Cardiac septum (tissue), 1 donor: ENCODE data around the gene VDAC1. TPM values are rescaled to one million over a fixed set of nuclear protein-coding genes. Genes with fewer than 3 reads are reported as not detected.

Experiments used
- DNase-seq: peaks from one replicate; pipeline ENCODE4 v3.0.0-alpha.2; 2020; ENCODE audit warnings: low spot score
- intact Hi-C: fragments of 100-400 bp; cut with DNase I; formaldehyde crosslinking; loops from one replicate; pipeline ENCODE4 v1.14.0; 2022
- total RNA-seq: library from RNA; stranded (reverse); fragmentation: NEBNext Ultra II Directional; extraction: Animal tissue kit (Norgen Biotek cat#: 25700); gene quantifications from one replicate; pipeline ENCODE4 v1.2.1, GENCODE V29; 2021
- donor health status: DM: no; HTN: no; CAD: no.

The VDAC1 gene
- total RNA-seq, 1 donor from 2014 or later: 429 TPM

DNA sequence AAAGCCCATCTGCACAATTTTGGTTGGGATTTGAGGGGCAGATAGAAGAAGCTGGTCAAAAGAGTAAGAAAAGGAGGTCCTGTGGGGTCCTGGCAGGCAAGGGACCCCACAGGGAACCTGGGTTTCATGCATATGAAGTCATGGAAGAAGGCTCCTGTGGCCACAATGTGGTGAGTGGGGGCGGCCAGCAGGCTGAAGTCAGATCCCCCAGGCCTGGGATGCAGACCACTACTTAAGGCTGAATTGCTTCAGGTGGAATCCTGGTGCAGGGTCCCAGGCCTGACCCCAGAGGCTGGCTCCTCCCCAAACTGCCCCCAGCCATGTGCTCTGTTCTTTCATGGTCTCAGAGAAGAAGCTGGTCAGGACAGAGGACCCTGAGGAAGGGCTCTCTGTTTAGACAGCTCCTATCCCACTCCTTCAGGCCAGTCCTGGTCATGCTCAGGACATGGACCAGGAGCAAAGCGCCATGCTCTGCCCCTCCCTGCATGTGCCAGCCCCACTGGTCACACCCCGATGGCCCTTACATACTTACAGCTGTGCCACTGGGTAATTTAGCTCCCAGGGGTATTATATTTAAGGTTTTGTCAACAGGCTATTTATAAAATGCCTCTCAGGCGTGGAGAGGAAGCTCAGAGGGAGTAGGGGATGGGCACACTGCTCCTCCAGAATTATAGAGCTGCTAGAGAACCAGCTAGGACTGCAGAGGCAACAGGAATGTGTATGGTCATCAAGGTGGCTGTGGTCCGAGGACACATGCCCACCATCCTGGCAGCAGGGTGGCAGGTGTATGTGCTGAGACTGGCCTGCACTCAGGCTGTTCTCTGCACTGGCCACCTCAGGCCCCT is 69.7 kb downstream of the VDAC1 start:
- no peak for DNase-seq
- intact Hi-C loops: loop anchor here (10.0 kb wide), 1 partner anchor 820 kb away; no protein-coding TSS in a partner anchor

DNA sequence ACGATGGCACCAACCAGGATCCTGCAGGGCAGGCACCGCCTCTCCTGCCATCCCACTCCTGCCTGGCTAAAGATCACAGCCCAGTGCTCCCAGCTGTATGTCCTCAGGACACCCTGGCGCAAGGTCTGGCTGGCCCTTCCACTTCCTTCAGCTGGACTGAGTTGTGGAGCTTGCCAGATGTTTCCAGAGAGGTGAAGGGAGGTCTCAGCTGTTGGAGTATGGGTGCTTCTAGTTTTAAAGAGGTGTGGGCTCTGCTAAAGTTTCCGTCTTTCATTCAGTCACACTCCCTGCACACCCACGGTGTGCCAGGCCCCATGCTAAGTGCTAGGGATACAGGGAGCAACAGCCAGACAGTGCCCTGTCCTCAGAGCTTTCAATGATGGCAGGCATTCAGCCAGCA is 70.5 kb downstream of the VDAC1 start:
- intact Hi-C loops: loop anchor here (10.0 kb wide), 1 partner anchor 820 kb away; no protein-coding TSS in a partner anchor
- DNase-seq: no peak

DNA sequence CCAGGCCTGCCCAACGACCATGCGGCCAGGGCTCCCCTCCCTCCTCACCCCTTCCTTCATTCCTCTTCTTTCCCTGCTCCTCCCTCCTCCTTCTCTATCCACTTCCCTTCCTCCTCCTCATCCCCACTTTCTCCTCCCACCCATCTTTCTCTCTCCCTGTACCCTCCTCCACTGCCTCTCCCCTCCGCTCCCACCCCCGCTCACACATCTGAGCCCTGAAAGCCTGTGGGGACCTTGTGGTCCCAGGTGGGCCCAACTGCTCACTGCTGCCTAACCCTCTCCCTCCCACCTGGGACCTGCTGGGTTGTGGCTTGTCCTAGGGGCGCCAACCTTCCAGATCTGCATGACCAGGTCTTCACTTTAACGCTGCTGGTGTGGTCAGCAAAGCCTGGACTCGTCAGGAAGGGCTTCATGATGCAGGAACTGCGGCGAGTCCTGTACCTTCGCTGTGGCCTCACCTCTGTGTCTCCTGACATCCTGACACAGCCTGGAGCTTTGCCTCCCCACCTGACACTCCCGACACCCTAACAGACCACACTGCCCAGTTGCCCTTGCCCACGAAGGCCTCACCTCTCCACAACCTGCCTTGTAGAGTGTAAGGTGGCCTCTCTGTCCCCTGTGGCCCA is 71.0 kb downstream of the VDAC1 start:
- intact Hi-C loops: loop anchor here (10.0 kb wide), 1 partner anchor 819 kb away; no protein-coding TSS in a partner anchor

DNA sequence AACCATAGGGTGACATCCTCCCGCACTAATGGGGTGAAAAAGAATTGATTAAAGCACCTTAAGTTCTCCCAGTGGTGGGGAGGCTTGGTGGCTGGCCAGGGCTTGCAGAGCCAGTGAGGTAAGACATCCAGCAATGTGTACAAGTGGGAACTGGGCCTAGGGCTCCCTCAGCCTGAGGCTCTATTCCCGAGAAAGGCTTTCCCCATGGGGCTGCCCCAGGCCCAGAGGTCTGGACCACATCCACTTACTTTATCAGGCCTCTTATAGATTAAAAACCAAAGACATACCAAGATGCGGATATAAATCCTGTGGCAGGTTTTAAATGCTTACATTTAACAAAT is 71.6 kb downstream of the VDAC1 start:
- intact Hi-C loops: loop anchor here (10.0 kb wide), 1 partner anchor 818 kb away; no protein-coding TSS in a partner anchor
- no peak for DNase-seq

More for the DNA sequence above, 71.0 kb downstream of the VDAC1 start:
- DNase-seq: no peak

DNA sequence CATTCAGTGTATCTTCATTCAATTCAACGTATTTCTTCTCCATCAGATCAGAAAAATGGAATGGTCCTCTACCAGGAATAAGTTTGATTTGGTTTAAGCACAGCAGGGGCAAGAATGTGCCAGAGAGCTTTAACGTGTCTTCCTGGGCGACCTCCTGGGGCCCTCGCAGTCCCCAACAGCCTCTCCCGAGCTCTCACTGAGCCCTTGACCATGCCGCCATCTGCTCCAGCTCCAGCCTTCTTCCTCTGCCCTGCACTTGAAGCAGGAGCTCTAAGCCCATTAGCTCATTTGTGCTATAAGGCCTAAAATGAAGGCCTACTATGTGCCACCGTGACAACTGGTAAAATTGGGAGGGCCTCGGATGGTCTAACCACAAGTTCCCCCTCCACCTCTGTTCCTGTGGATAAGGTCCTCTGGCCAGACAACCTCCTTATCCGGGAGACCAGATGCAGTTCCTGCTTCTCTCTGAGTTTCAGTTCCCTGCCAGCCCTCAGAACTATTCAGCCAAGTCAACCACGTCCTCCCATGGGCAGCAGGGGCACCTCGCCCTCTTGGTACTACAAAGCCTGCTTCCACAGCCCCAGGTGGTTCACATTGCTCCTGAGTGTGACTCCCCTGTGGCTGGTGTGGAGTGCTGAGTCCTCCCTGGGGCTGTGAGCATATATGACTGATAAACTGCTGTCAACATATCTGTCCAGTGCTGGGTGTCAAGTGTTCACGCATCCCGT is 72.2 kb downstream of the VDAC1 start:
- DNase-seq: no peak
- intact Hi-C loops: loop anchor here (10.0 kb wide), 1 partner anchor 818 kb away; no protein-coding TSS in a partner anchor

DNA sequence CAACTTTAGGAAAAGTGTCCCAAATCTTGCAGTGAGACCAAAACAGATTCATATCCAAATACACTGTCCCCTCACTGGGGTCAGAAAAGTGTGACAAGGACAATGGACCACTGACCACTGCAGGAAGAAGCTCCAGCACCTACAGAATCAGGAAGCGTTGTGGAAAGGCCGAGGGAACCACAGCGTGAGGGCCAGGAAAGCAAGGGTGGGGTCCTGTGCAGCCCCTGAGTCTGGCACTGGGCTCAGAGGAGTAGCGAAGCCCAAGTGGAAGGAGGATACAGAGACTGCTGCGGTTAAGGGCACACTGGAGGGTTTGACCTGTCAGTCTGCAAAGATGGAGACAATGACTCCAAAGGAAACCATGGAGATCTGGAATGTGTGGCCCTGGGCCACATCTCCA is 73.2 kb downstream of the VDAC1 start:
- intact Hi-C loops: loop anchor here (10.0 kb wide), 1 partner anchor 817 kb away; no protein-coding TSS in a partner anchor
- DNase-seq: no peak

DNA sequence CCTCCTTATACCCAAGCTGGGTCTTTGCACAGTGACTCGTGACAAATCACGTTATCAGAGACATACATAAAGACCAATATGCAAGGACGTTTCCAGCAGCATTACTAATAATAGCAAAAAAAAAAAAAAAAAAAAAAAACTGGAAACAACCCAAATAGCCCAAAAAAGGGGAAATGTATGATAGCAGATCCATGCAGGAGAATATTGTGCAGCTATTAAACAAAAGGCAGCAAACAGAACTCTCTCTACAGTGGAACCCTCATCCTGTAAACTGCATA is 74.0 kb downstream of the VDAC1 start:
- intact Hi-C loops: loop anchor here (10.0 kb wide), 1 partner anchor 816 kb away; no protein-coding TSS in a partner anchor
- no peak for DNase-seq

DNA sequence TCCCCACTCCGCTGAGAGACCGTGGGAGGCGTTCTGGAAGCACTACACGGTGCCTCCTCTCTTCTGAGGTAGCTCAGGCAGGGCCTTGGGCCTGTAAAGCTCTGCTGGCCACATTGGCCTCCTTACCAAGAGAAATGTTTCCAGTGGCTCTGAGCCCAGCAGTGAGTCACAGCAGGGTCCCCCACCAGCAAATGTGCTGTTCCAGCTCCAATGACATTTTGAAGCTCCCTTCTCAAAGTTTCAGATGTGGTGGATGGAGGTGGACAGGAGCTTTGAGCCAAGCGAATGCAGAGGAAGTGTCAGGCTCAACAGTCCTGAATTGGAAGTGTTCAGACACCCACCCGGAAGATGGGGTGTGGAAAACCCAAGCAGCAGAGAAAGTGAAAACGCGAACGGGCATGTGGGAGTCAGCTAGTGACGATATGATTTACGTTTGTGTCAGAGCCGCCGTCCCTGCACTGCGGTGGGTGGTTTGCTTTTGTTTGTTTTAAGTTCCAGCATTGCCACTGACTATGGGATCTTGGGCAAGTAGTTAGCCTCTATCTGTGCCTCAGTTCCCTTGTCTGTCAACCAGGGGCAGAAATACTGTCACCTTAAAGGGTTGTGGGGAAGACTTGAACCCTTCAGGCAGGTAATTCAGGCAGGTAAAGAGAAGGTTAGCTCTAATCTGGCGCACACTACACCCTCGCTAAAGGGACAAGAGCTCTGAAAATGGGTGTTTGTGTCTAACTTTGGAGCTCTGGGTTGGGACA is 74.5 kb downstream of the VDAC1 start:
- no peak for DNase-seq
- intact Hi-C loops: loop anchor here (10.0 kb wide), 1 partner anchor 815 kb away; no protein-coding TSS in a partner anchor

DNA sequence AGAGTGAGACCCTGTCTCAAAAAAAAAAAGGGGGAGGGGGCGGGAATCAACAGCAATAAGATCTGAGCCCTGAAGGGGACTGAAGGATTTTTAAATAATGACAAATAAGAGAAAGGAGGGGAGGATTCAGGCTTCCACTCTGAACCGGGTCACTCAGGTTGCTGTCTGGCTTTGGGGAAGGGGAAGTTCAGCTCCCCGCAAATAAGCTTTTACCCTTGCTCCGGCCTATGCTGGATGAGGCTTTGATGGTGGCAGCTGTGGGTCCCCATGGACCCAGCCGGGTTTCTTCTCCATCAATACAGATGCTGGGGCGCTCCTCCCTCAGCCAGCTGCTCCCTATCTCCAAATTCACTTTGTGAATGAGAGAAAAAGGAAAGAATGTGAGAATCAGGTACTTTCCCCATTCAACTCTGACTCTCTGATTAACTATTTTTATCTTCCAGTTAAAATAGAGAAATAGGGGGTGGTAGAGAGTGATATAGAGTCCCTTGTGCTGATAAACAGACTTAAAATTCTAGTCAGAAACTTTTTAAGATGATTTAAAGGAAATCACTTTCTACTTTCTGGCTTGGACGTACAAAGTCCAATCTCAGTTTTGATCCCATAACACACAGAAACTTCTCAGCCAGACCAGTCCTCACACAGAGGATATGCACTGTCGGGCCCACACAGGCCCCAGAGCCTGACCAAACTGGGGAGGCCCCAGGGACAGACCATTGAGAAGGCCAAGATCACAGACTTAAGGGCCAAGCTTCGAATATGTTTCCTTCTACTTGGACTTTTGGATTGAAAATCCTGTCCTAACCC is 76.0 kb downstream of the VDAC1 start:
- intact Hi-C loops: no loop called here
- no peak for DNase-seq

DNA sequence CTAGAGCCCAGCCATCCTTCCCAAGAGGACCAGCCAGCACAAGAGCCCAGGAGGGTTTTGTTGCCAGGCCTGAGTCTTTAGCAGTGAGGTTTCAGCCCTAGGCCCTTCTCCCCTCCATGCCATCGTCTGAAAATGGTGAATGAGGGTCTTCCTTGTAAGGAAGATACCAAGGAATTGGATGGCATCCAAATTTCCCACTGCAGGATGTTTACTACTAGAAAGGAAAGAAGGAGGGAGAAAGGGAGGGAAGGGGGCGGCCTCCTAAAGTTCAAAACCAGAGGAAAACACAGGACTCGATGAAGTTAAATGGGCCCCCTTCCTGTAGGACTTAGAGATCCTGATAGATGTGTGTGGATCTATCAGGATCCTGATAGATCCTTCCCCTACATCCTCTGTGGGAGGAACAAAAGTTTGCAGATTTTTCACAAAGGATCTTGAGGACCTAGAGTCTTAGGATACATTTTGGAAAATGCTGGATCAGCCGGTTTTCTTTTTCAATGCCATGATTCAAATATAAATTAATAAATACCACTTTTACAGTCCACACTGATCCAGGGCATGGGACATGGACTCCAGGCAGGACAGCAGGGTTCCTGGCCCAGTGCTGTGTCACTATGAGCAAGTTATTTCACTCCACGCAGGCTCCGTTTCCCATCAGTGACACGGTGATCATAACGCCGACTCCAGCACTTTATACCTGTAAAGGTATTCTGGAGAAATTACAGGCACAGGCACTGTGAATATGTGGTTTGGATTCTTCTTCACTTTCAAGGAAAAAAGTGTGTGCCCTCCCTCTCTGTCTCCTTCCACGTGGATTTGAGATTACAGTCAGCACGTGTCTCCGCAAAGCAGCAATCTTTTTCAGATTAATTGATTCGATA is 77.2 kb downstream of the VDAC1 start:
- intact Hi-C loops: no loop called here
- DNase-seq: no peak

DNA sequence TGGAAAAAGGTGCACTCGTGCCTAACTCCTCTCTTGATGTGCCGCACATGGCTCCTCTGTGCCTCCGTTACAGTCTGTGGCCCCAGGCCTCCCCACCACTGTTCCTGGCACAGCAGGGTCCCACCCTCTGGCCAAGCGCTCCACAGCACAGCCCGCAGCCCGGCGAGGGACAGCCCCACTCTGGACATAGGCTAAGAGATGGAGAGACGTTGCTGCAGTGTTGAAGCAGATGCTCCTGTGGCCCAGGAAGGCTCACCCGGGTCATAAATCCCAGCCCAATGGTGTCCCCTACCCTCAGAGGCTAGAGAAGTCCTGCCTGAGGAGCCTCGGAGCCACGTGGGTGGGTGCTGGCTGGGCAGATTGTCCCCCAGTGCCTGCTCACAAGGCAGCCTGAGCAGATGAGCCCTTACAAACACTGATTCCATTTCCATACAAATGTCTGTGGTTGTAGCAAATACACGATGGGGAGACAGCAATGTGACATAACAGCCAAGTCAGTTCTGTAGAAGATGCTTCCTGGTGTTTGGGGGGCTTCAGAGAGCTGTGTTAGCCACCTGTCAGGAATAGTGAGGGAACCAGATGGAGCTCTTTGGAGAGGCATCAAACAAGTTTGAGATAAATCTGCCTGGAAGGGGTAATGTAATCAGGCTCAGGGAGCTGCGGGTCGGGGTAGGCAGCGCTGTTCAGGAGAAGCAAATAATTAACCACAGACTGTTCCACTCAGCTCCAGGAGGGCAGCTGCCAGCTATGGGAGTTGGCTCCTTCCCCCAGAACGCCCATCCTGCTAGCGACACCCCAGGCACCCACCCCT is 78.1 kb downstream of the VDAC1 start:
- intact Hi-C loops: no loop called here
- DNase-seq: no peak

DNA sequence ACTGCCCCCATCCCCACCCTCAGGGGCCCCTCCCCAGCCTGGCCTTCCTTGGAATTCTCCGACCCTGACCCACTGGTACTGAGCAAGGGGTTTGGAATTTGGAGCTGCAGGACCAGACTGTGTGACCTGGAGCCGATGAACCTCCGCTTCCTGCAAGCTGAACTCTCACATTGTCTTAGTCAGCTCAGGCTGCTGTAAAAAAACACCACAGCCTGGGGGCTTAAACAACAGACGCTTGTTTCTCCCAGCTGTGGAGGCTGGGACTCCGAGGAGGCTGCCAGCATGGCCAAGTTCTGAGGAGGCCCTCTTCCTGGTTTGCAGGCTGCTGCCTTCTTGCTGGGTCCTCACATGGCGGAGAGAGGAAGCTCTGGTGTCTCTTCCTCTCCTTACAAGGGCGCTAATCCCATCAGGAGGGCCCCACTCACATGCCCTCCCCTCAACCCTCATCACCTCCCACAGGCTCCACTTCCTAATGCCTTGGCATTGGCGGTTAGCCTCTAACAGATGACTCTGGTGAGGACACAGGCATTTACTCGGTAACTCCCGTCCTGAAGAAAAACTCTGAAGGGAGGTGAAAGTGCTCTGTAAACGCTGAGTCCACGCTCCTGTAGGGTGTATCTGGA is 78.8 kb downstream of the VDAC1 start:
- no peak for DNase-seq
- intact Hi-C loops: no loop called here

DNA sequence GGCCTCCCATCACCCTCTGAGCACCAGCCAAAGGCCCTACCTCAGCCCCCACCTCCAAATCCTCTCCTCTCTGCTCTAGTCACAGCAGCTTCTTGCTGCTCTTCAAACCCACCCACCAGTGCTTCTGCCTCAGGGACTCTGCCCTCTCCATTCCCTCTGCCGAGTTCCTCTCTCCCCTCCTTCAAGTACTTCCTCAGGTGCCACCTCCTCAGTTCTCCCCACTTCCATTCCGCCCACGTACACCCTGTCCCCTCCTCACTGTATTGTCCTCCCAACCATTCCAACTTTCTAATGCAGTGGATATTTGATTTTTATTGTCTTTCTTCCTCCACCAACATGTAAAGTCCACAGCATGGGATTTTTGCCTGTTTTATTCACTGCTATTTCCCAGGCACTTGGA is 79.5 kb downstream of the VDAC1 start:
- intact Hi-C loops: no loop called here
- DNase-seq: no peak

DNA sequence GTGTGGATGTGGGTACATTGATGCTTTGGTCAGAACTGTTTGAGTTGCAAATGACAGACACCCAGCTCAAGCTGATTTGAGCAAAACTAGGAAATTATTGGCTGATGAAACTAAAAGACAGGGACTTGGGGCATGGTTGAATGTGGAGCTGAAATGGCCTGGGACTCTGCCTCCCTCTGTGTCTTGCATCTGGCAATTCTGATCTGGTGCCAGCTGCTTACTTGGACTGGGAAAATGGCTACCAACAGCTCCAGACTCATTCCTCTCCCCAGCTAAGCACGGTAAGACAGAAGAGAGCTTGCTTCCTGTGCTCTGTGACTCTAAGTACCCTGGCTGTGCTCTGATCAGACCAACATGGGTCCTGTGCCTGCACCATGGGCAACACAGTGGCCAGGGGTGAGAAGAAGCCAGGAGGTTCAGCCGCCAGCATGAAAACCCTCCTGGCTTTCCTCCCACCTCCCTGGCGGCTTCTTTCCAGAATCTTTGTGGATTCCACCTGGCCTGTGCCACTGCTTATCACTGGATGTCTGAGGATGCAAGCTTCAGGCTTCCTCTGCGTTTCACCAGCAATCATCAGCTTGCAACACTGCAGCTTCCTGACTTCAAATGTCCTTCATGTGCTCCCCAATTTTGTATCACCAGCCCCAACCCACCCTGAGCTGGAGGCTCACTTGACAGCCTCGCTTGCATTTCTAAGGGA is 80.4 kb downstream of the VDAC1 start:
- intact Hi-C loops: no loop called here
- no peak for DNase-seq

DNA sequence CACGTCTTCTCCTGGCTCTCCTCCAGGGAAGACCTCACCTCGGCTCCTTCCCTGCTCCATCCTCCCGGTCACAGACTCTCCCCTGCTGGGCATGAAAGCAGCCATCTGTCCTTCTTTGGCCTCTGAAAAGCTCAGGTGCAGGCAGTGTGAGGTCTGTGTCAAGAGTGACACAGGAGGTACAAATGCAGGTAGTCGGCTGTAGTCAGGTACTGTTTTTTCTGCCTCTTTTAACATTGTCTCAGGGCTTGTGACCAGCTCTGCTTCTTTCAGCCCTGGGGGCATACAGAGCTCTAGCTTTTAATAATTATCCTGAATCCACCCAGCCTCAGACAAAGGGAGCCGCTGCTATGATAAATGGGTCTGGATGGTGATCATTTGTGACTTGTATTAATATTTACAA is 82.8 kb downstream of the VDAC1 start:
- intact Hi-C loops: no loop called here
- no peak for DNase-seq
